HepG2 (cell line): ENCODE results near the gene SMAP1. TPM values are rescaled to one million over a fixed set of nuclear protein-coding genes. Genes with fewer than 3 reads are reported as not detected.

Source experiments
- CBX2 ChIP-seq, 2 experiments: fragments of 200-600 bp in 1 of 2; sonication (generic); formaldehyde crosslinking in 1 of 2; IDR thresholded peaks; 2 replicates each; pipeline versions ENCODE4 v1.7.0 to v1.8.1; 2018 to 2022; ENCODE audit warnings: low read depth in 2 of 2, low read length in 1 of 2, mild to moderate bottlenecking in 1 of 2, missing genetic modification reagents in 1 of 2
- CERS6 ChIP-seq: sonication (generic); formaldehyde crosslinking; IDR thresholded peaks from 2 replicates; pipeline ENCODE4 v1.5.0; 2020; ENCODE audit warnings: missing genetic modification reagents
- DNMT3B ChIP-seq: conservative IDR thresholded peaks from 2 replicates; pipeline ENCODE4 v1.6.1; 2016; ENCODE audit warnings: missing biosample characterization, control low read depth
- HDAC2 ChIP-seq: sonication (generic); formaldehyde crosslinking; IDR thresholded peaks from 2 replicates; pipeline ENCODE4 v1.4.0; 2020; ENCODE audit warnings: missing genetic modification reagents
- POGZ ChIP-seq: sonication (generic); formaldehyde crosslinking; IDR thresholded peaks from 2 replicates; pipeline ENCODE4 v1.4.0; 2020; ENCODE audit warnings: mild to moderate bottlenecking, missing genetic modification reagents
- RAD51 ChIP-seq: fragments of 450-650 bp; IDR thresholded peaks from 2 replicates; pipeline ENCODE4 v1.6.1; 2016; ENCODE audit warnings: borderline replicate concordance
- RCOR2 ChIP-seq: IDR thresholded peaks from 2 replicates; pipeline ENCODE4 v1.6.1; 2016; ENCODE audit warnings: missing biosample characterization, missing genetic modification reagents
- TAF15 ChIP-seq: fragments of 200-400 bp; formaldehyde crosslinking; IDR thresholded peaks from one replicate; pipeline ENCODE4 v1.6.1; 2018; ENCODE audit warnings: mild to moderate bottlenecking, low read depth, low read length; ENCODE audit not compliant: poor library complexity, severe bottlenecking
- TEF ChIP-seq: sonication (generic); formaldehyde crosslinking; IDR thresholded peaks from 2 replicates; pipeline ENCODE4 v1.5.0; 2020; ENCODE audit warnings: missing genetic modification reagents
- ZBTB40 ChIP-seq, 2 experiments: fragments of 450-650 bp in 1 of 2; sonication (generic) in 1 of 2; formaldehyde crosslinking in 1 of 2; IDR thresholded peaks; 2 replicates each; pipeline versions ENCODE4 v1.6.1 to v1.8.0; 2016 to 2022; ENCODE audit warnings: antibody characterized with exemption in 1 of 2, mild to moderate bottlenecking in 1 of 2, missing genetic modification reagents in 1 of 2
- ZNF142 ChIP-seq: sonication (generic); formaldehyde crosslinking; IDR thresholded peaks from 2 replicates; pipeline ENCODE4 v1.4.0; 2020; ENCODE audit warnings: missing genetic modification reagents
- ZSCAN9 ChIP-seq: IDR thresholded peaks from 2 replicates; pipeline ENCODE4 v1.6.1; 2016; ENCODE audit warnings: borderline replicate concordance
- polyA plus RNA-seq, 8 experiments: library from polyadenylated mRNA; depleted of rRNA in 3 of 8; stranded (reverse) in 7 of 8; unstranded in 1 of 8; fragments of >200 nt; fragmentation: Illumina TruSeq in 4 of 8; extraction: Trizol in 4 of 8; gene quantifications; 2 replicates each; pipeline versions ENCODE4 v1.2.1 to v1.2.3, GENCODE V29; 2011 to 2016; ENCODE audit warnings: low read depth in 4 of 8, missing spikeins in 1 of 8, mixed read lengths in 1 of 8; ENCODE audit not compliant: insufficient read depth in 1 of 8
- total RNA-seq, 5 experiments: library from RNA; depleted of rRNA; stranded (reverse); fragments of >200 nt; fragmentation: Illumina TruSeq; extraction: Trizol; gene quantifications; 2 replicates each; pipeline ENCODE4 v1.2.3, GENCODE V29; 2016; ENCODE audit warnings: low read depth in 1 of 5

Gene SMAP1
- total and polyA plus RNA-seq, 2 of the 13 experiments (the other 11 are each of a cell fraction or from before 2014, with no cell fraction given) = 13.4 to 17.8 TPM

GRCh38 chr6:70852667-70853246 lies 185.1 kb downstream of the SMAP1 start (continued):
- TF ChIP-seq ZBTB40 (IDR thresholded peaks at IDR 0.05) (peak; percentile 97), ZBTB40 (CRISPR knock-in tag; IDR thresholded peaks at IDR 0.05) (peak; percentile 100), ZNF142 (CRISPR knock-in tag) (no peak), TEF (CRISPR knock-in tag) (no peak), DNMT3B (CRISPR knock-in tag) (no peak), RCOR2 (CRISPR knock-in tag) (0 out of 2 replicates have a peak, but pooled peaks have one; percentile 34), CERS6 (no peak), RAD51 (no peak), CBX2 (IDR thresholded peaks at IDR 0.05; ENCODE audit: low read depth, low read length) (no peak), CBX2 (CRISPR knock-in tag; IDR thresholded peaks at IDR 0.05; ENCODE audit: low read depth) (no peak), ZSCAN9 (no peak), POGZ (CRISPR knock-in tag) (peak; percentile 71), HDAC2 (CRISPR knock-in tag) (0 out of 2 replicates have a peak, but pooled peaks have one; percentile 24), TAF15 (no peak)
